ENCODE measurements around the gene TMEM33.

Gene TMEM33

DNA sequence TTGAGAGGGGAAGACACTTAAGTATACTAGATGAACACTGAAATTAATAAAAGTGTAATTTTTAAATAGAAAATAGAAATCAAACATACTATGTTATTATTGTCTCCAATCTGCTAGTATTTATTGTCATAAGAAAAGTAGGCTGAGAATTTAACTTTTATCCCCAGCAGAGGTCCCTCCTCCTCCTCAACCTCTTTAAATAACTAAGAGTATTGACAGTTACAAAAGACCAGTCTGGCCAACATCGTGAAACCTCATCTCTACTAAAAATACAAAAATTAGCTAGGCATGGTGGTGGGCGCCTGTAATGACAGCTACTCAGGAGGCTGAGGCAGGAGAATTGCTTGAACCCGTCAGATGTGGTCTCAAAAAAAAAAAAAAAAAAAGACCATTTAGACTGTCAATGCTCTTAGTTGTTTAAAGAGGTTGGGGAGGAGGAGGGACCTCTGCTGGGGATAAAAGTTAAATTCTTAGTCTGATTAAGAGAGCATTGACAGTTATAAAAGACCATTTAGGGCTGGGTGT, 59.3 kb downstream of the TMEM33 start:
- DNase-seq (ENCODE audit: low read depth in 1 of 2, low spot score in 1 of 2): no peak

DNA sequence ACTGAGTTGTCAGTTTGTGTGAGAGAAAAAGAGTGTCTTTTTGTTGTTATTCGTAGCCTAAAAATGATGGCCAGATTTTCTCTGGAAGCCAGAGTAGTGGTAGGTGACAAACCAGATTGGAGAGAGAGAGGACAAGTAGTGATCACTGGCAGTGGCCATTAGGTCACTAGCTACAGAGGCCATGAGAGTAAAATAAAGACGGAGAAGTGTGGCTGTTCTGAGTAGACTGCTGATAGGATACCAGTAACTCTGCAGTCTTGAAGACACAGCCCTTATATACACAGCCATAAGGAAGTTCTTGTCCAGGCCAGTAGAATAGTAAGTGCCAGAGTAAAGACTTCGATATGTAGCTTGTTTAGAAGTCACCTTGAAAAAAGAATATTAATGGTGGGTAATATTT, 62.8 kb downstream of the TMEM33 start:
- no peak for DNase-seq (ENCODE audit: low read depth in 1 of 2, low spot score in 1 of 2)

DNA sequence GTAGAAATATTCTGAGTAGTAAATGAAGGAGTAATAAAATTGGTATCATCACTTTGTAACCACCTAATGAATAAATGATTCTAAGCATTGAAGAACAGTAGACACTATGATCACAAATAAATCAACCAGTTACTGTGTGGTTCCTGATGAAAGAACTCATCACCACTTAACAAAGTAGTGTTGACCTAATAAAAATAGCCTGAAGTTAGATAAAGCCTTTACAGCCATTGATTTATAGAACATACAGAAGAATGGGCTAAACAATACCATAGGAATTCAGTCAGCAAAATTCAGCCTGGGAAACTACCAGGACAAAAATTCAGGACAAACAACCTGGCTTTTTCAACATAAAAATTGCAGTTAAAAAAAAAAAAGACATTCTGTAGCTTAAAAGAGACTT, 64.1 kb downstream of the TMEM33 start:
- DNase-seq (ENCODE audit: low read depth in 1 of 2, low spot score in 1 of 2): no peak

DNA sequence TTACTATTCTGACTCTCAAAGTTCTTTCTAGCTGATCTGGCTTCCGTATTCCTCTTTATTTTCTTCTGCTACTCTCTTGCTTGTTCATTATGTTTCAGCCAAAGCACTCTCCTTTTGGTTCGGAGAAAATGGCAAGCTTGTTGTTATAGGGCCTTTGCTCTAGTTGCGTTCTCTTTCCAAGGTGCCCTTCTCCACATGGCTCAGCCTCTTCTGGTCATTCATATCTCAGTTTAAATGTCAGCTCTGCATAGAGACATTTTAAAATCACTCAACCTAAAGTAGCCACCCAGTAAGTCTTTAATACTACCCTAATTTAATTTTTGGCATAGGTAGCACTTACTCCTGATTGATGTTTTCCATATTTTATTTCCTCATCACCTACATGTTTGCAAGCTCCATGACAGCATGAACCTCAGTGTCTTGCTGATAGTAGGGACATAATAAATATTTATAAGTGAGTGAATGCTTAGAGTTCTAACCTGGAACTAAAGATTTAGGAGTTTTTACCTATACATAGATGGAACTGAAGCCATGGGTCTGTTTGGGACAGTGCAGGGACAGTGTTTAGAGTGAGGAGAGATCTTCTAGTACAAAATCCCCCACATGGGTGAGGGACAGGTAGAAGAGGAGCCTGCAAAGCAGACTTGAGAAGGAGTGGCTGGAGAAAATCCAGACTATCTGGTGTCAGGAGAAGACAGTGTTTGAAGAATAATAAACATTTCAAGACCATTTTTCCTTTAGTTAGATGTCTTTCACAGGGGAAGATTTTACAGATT, 73.0 kb downstream of the TMEM33 start:
- no peak for DNase-seq (ENCODE audit: low read depth in 1 of 2, low spot score in 1 of 2)

All from activated T-helper 1 cell treated with anti-CD3 and anti-CD28 coated beads, Interleukin-2, amount 50 U/mL, for 16 hours (primary cell).